ENCODE data around the gene RNASE4. TPM values are rescaled to one million over a fixed set of nuclear protein-coding genes. Genes with fewer than 3 reads are reported as not detected.
"Not testable (repeated sequence)": the region's sequence is repeated elsewhere in the genome, so short reads cannot be mapped to it uniquely, and the experiment has no call there.

The RNASE4 gene
- total and polyA plus RNA-seq, 9 donors = 42.0 to 183 (median 102) TPM

- no peak for DNase-seq
- Histone ChIP-seq H3K9me3 (no peaks in the 10 kb centered on the region), H3K36me3 (no peaks in the 10 kb centered on the region), H3K27ac (no peak overlapping the region), H3K27me3 (no peaks in the 10 kb centered on the region), H3K4me3 (no peak overlapping the region), H3K4me1 (ENCODE audit: insufficient read depth) (no peaks in the 10 kb centered on the region)
- TF ChIP-seq CTCF (IDR thresholded peaks at IDR 0.05) (no peak), POLR2A (IDR thresholded peaks at IDR 0.05) (no peak), EP300 (IDR thresholded peaks at IDR 0.05) (no peak)
- WGBS, 3 donors = 86 to 89% (median 89%) methylated on average over 5 of the region's 5 CpGs
- intact Hi-C loops (cut with DNase I) = loop anchor here in 1 of 4 donors (10.0 kb wide), 1 partner anchor 156 kb away; no protein-coding TSS in a partner anchor
Measured at GRCh38 chr14:20698934-20699333, 14.6 kb downstream of the RNASE4 start.

DNA sequence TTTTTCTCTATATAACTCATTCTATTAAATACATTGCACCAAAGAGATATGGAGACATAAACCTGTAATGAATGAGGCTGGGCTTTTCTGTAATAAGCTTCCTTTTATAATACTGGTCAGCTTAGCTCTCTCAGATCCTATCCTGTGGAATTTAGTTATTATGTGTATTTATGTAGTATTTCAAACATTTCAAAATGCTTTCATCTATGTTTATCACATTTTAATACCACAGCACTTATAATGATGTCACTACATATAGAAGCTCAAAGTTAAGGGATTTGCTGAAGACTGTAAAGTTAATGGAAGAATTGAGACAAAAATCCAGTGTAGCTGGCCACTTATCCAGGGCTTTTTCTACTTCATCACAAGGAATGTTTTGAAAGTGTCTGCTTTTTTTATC, 15.6 kb downstream of the RNASE4 start:
- intact Hi-C loops (cut with DNase I) = loop anchor here in 1 of 4 donors (10.0 kb wide), 1 partner anchor 155 kb away; no protein-coding TSS in a partner anchor
- H3K4me3 ChIP-seq = no peak overlapping the region
- H3K27me3 ChIP-seq = no peaks in the 10 kb centered on the region
- no peaks in the 10 kb centered on the region for H3K4me1 ChIP-seq (ENCODE audit: insufficient read depth)
- H3K9me3 ChIP-seq = no peaks in the 10 kb centered on the region
- no peaks in the 10 kb centered on the region for H3K36me3 ChIP-seq
- no peak overlapping the region for H3K27ac ChIP-seq
- TF ChIP-seq POLR2A (IDR thresholded peaks at IDR 0.05) (no peak), CTCF (IDR thresholded peaks at IDR 0.05) (no peak)
- no peak for DNase-seq

GRCh38 chr14:20700965-20701364, 16.6 kb downstream of the RNASE4 start:
- intact Hi-C loops (cut with DNase I); H3K4me1 ChIP-seq (ENCODE audit: insufficient read depth); H3K27me3 ChIP-seq; DNase-seq; H3K36me3 ChIP-seq; H3K27ac ChIP-seq; H3K9me3 ChIP-seq; H3K4me3 ChIP-seq: not testable (repeated sequence)
- 96 to 98% (median 96%) methylated on average over 7 of the region's 7 CpGs for WGBS, 3 donors

DNA sequence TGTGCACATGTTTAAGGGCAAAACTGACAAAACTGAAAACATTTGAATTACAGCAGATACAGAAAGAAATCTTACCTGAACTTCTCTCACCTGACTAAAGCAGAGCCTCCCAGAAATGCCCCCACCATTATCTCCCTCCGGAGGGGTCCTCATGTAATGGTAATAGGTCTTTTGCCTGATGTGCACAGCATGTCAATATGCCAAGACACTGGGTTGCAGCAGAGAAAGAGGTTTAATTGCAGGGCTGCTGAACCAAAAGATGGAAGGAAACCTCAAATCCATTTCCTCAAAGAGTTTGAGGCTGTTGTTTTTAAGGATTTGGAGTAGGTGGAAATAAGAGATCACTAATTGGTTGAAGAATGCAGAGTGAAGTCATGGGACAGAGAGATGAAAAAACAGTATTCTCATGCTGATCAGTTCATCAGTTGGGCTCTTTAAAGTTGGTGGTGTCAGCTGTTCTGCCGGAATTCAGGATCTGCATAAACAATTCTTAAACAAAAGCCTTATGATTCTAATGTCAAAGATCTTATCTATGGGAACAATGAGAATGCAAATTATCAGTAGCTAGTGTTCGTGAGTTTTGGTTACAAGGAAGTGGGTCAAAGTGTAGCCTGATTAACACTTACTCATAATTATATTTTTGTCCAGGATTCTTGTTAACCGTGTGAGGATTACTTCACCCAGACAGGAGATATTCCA, 22.4 kb downstream of the RNASE4 start:
- Histone ChIP-seq H3K4me3 (no peak overlapping the region), H3K27ac (no peak overlapping the region), H3K9me3 (no peaks in the 10 kb centered on the region), H3K4me1 (ENCODE audit: insufficient read depth) (no peaks in the 10 kb centered on the region), H3K36me3 (no peaks in the 10 kb centered on the region), H3K27me3 (no peaks in the 10 kb centered on the region)
- WGBS, 3 donors = 27 to 33% (median 30%) methylated on average over 4 of the region's 4 CpGs
- no peak for DNase-seq
- TF ChIP-seq POLR2A (IDR thresholded peaks at IDR 0.05) (no peak), EP300 (IDR thresholded peaks at IDR 0.05) (no peak), CTCF (IDR thresholded peaks at IDR 0.05) (no peak)
- intact Hi-C loops (cut with DNase I) = no loop called here

- intact Hi-C loops (cut with DNase I) = no loop called here
- Histone ChIP-seq H3K36me3 (no peaks in the 10 kb centered on the region), H3K27ac (no peak overlapping the region), H3K9me3 (no peaks in the 10 kb centered on the region), H3K4me3 (no peak overlapping the region), H3K4me1 (ENCODE audit: insufficient read depth) (no peaks in the 10 kb centered on the region), H3K27me3 (no peaks in the 10 kb centered on the region)
- DNase-seq = no peak
- TF ChIP-seq POLR2A (IDR thresholded peaks at IDR 0.05) (no peak), EP300 (IDR thresholded peaks at IDR 0.05) (no peak), CTCF (IDR thresholded peaks at IDR 0.05) (no peak)
- 62 to 80% (median 69%) methylated on average over 2 of the region's 2 CpGs for WGBS, 3 donors
Measured at GRCh38 chr14:20707622-20708021, 23.3 kb downstream of the RNASE4 start.

All from ovary (tissue), 9 donors.